CD4-positive, alpha-beta T cell treated with Interleukin-15 for 4 hours (primary cell): ENCODE results near the gene MYBPC3.

Experiments
- DNase-seq: peaks from one replicate; pipeline ENCODE4 v3.0.0-alpha.2; 2020; ENCODE audit warnings: low spot score

MYBPC3 gene

DNA sequence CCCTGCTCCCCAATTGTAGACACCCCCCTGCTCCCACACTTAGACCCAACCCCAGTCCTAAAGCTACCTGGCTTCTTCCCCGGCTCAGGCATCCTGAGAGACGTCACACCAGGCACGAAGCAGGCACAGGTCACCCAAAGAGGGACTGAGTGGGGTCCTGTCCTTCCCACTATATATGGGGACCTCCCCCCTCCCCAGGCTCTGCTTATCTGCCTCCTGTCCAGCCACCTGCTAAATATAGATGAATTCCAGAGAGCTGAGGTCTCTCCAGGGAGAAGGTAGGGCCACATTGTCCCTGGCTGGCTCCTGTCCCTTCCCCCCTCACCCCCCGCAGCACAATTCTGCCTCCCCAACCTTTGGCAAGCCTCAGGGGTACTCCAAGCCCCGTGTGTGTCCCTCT, at the start of gene MYBPC3:
MYBPC3 (minus strand) TSS at position 147 of the 400 bp plus-strand sequence; CDS start at position 92, 55 bp downstream.
- no peak for DNase-seq

- DNase-seq = no peak
Measured at GRCh38 chr11:47400768-47401279, 48.3 kb upstream of the MYBPC3 start.

DNA sequence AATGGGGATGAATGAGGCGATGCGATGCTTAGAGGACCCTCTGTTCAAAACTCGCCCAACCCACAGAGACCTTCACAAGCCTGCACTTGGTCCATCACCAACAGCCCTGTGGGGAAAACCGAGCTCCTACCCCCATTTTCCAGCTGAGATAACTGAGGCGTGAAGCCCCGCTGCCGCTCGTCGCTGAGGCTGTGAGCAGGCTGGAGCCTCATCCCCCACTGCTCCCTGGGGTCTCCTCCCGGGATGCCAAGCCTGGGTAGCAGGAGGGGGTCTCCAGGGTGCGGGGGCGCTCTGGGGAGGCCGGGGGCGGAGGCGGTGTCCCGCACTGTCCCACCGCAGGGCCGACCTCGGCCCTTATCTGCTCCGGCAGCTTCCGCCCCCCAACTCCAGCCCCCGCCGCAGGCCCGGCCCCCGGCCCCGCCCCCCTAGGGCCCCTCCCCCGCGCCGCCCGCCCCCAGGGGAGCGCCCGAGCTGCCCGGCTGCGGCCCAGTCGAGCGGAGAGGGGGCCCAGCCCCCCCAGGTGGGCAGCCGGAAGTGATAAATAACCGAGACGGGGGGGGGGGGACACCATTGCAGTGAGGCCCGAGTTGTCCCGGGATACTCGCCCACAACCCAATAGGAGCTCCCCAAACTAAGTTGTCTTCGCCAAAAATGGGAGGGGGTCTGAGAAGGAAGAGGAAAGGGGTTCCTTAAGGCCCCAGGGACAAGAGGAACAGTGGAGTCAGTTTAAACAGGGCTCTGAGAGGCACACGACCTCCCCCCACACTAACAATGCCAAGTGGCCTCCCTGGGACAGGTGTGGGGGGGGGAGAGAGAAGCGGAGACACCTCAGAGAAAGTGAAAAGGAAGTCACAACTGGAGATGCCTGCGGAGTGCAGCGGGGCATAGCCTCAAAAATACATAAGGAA, 47.6 kb upstream of the MYBPC3 start:
- peak; percentile 34 for DNase-seq

- no peak for DNase-seq
Measured at GRCh38 chr11:47398551-47398950, 46.0 kb upstream of the MYBPC3 start.

GRCh38 chr11:47398011-47398410, 45.5 kb upstream of the MYBPC3 start:
- no peak for DNase-seq

DNA sequence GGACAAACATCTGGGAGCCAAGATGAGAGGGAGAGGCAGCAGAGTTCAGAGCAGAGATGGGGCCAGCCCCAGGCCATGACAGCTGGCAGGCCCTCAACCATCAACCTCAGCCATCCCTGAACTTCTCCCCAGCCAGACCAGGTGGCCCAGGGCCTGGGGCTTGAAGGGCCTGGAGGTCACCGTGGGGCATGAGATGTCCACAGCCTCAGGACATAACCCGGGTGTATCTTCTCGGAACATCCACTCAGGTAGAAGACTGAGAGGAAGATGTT, 43.5 kb upstream of the MYBPC3 start:
- no peak for DNase-seq

- DNase-seq = no peak
Measured at GRCh38 chr11:47395223-47396048, 42.9 kb upstream of the MYBPC3 start.

DNA sequence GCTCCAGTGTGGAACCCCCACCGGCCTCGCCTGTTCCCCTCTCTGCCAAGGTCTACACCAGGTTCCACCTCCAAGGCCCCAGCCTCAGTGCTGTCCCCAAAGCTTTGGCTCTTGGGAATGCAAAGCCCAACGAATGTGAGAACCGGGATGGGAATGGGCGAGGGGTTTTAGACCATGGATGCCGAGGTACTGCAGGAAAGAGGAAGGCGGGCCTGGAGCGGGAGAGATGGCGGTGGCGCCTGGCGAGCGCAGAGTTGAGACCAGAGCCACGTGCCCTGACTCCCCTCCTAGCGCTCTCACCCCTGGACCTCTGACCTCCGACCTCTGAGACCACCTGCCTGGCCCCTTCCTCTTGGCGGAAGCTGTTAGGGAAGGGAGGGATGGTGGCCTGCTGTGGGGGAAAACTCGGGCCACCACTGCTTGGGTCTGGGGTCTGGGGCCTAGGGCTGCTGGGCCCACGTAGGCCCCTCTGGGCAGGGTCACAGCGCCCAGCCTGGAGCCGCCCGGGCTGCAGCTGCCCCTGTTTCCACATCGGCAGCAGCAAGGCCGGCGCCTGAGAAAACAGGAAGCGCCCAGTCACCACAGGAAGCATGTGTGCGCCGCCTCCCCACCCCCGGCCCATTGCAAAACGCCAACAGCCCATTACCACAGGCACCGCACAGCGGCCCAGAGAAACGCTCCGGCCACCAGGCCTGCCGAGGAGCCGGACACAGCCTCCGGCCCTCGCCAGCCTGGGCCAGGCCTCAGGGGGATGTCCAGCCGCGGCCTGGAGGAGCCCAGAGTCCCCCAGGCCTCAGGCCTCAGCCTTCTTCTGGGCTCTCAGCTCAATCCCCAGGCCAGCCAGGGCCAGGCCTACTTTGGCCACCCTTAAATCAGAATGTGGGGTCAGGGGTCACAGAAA, 42.1 kb upstream of the MYBPC3 start:
- peak; percentile 66 for DNase-seq

GRCh38 chr11:47394050-47394321, 41.5 kb upstream of the MYBPC3 start:
- no peak for DNase-seq

- no peak for DNase-seq
Measured at GRCh38 chr11:47393163-47394049, 40.9 kb upstream of the MYBPC3 start.

- no peak for DNase-seq
Measured at GRCh38 chr11:47392546-47393162, 40.2 kb upstream of the MYBPC3 start.

GRCh38 chr11:47391711-47392432, 39.4 kb upstream of the MYBPC3 start:
- DNase-seq = no peak

DNA sequence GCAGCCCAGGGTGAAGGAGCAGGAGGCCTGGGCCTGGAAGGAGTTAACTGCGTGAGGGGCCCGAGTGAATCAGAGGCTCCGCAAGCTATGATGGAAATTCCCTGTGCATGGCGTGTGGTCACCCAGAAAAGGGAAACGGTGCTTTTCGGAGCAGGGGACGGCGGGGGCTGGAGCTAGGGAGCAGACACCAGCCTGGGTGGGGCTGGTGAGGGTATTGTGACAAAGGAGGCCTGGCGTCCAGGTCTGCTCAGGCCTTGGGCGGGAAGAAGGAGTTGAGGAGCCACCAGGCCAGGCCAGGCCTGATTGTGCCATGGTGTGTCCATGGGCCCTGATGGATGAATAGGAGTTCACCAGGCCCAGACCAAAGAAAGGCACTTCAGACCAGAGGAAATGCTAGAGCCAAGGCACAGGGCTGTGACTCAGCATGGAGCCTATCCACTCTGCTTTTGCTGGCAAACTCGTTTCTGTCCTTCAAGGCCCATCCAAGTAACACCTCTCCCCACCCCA, 38.6 kb upstream of the MYBPC3 start:
- no peak for DNase-seq

DNA sequence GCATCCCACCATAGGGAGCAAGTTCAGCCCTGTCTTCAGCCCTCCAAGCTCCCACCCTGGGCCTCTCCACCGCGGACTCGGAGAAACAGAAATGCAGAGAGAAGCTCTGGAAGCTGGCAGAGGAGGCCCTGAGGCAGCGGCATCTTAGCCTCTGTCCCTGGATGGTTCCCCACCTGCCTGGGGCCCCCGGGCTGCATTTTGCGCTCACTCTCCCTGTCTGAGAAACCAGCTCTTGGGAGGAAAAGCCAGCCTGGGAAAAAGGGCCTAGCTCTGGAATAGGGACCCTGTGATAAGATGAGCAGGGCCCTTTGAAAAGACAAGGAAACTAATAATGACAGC, 37.9 kb upstream of the MYBPC3 start:
- no peak for DNase-seq

GRCh38 chr11:47389577-47390421, 37.3 kb upstream of the MYBPC3 start:
- no peak for DNase-seq

DNA sequence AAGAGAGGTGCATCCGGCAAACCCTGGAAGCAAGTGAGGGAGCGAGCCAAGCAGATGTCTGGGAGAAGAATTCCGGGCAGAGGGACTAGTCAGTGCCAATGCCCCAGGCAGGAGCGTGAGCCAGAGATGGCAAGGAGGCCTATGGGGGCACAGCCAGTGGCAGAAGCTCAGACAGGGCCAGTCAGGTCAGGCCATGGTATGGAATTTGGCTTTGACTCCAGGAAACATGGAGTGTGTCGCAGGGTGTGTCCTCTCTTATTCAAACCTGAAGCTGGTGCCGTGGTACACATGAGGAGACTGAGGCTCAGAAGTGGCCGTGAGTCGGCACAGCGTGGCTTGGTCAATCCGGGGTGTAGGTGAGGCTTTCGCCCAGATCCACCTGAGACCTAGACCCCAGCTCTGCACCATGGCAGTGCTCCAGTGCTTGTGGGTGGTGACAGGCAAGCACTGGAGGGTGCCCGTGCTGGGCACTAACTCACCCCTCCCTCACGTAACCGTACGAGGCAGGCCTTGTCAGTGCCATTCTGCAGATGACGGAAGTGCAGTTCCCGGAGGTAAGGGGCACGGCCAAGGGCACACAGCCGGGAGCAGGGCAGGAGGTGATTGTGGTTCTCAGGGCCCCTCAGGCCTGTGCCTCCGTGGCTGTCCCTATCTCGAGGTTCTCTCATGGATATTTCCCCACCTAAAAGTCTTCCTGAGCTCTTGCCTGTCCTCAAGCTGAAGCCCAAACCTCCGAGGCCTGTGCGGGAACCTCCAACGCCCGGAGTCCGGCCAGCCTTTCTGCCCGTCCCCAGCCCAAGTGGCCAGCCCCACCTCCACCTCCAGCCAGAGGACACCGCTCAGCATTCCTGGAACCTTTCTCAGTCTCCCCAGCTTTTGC, 36.4 kb upstream of the MYBPC3 start:
- DNase-seq = no peak

GRCh38 chr11:47387944-47388696, 35.6 kb upstream of the MYBPC3 start:
- no peak for DNase-seq
